H1 (cell line): ENCODE data around the gene MGMT. TPM values are rescaled to one million over a fixed set of nuclear protein-coding genes. Genes with fewer than 3 reads are reported as not detected.

Experiments used
- CTCF ChIA-PET: fragments of 300-600 bp; sonication (Branson Sonifier 250); formaldehyde crosslinking; loops from one replicate; lab custom pipeline; 2021; ENCODE audit not compliant: partially characterized antibody; lab: Charles Lee
- POLR2A ChIA-PET: fragments of 300-600 bp; sonication (Branson Sonifier 250); formaldehyde crosslinking; loops from one replicate; lab custom pipeline; 2021; ENCODE audit warnings: inconsistent platforms; ENCODE audit not compliant: partially characterized antibody; lab: Charles Lee
- DNase-seq, 2 experiments: peaks; one replicate each; pipeline versions ENCODE4 v3.0.0 to v3.0.0-alpha.2; 2010 to 2022; ENCODE audit warnings: low spot score in 2 of 2, low read depth in 1 of 2, mixed read lengths in 1 of 2
- FAIRE-seq: peaks from 2 replicates; lab custom pipeline; 2011; peaks lifted over from hg19 to GRCh38; lab: Jason Lieb, UNC
- H2AFZ ChIP-seq: 2 replicates; pipeline ENCODE4 v1.8.1; 2012; ENCODE audit warnings: low read length, inconsistent platforms
- H2AK5ac ChIP-seq: 2 replicates; pipeline ENCODE4 v1.6.1; 2013; ENCODE audit warnings: low read depth, low read length
- H2BK120ac ChIP-seq: replicated peaks from 2 replicates; pipeline ENCODE3; 2013; ENCODE audit warnings: low read depth, low read length, inconsistent platforms
- H2BK12ac ChIP-seq: 2 replicates; pipeline ENCODE4 v1.6.1; 2013; ENCODE audit warnings: low read depth, low read length
- H2BK15ac ChIP-seq: 2 replicates; pipeline ENCODE4 v1.6.1; 2013; ENCODE audit warnings: low read length
- H2BK20ac ChIP-seq: 2 replicates; pipeline ENCODE4 v1.6.1; 2013; ENCODE audit warnings: low read length
- H2BK5ac ChIP-seq: 2 replicates; pipeline ENCODE4 v1.6.1; 2013; ENCODE audit warnings: low read depth, low read length
- H3K14ac ChIP-seq: 2 replicates; pipeline ENCODE4 v1.6.1; 2013; ENCODE audit warnings: inconsistent platforms; ENCODE audit not compliant: insufficient read length
- H3K18ac ChIP-seq: 2 replicates; pipeline ENCODE4 v1.6.1; 2013; ENCODE audit warnings: low read length; ENCODE audit errors: extremely low read depth
- H3K23ac ChIP-seq: 2 replicates; pipeline ENCODE4 v1.6.1; 2013; ENCODE audit warnings: inconsistent platforms; ENCODE audit not compliant: insufficient read length
- H3K23me2 ChIP-seq: 2 replicates; pipeline ENCODE4 v1.6.1; 2013; ENCODE audit warnings: low read depth, low read length
- H3K27ac ChIP-seq: 2 replicates; pipeline ENCODE4 v1.6.1; 2011; ENCODE audit warnings: low read depth, low read length, inconsistent platforms
- H3K27me3 ChIP-seq, 4 experiments: replicated peaks in 1 of 4; 1 replicate in 1 of 4; 2 replicates in 3 of 4; pipeline versions ENCODE4 v1.6.1 to v1.8.1; 2011 to 2013; ENCODE audit warnings: low read length in 3 of 4, mild to moderate bottlenecking in 3 of 4, inconsistent platforms in 2 of 4, mixed read lengths in 2 of 4, moderate library complexity in 1 of 4; ENCODE audit not compliant: control insufficient read depth in 3 of 4, insufficient read depth in 3 of 4; ENCODE audit errors: extremely low read depth in 1 of 4
- H3K36me3 ChIP-seq, 4 experiments: 2 replicates each; pipeline versions ENCODE4 v1.6.1 to v1.8.1; 2011 to 2013; ENCODE audit warnings: mild to moderate bottlenecking in 4 of 4, low read length in 3 of 4, moderate library complexity in 2 of 4, control low read depth in 1 of 4, inconsistent platforms in 1 of 4; ENCODE audit not compliant: insufficient read depth in 4 of 4, control insufficient read depth in 2 of 4
- H3K4ac ChIP-seq: replicated peaks from 2 replicates; pipeline ENCODE3; 2013; ENCODE audit warnings: low read length, low read depth, mixed read lengths, inconsistent platforms; ENCODE audit not compliant: insufficient read length
- H3K4me1 ChIP-seq, 4 experiments: replicated peaks in 1 of 4; 1 replicate in 1 of 4; 2 replicates in 3 of 4; pipeline versions ENCODE4 v1.6.1 to v1.8.1; 2011 to 2013; ENCODE audit warnings: low read length in 3 of 4, inconsistent platforms in 2 of 4, mixed read lengths in 1 of 4; ENCODE audit not compliant: insufficient read depth in 4 of 4, control insufficient read depth in 3 of 4
- H3K4me2 ChIP-seq, 2 experiments: 2 replicates each; pipeline versions ENCODE4 v1.6.1 to v1.8.1; 2011 to 2013; ENCODE audit warnings: low read depth in 2 of 2, low read length in 2 of 2, control low read depth in 1 of 2, inconsistent platforms in 1 of 2, mild to moderate bottlenecking in 1 of 2; ENCODE audit not compliant: insufficient read depth in 1 of 2
- H3K4me3 ChIP-seq, 4 experiments: fragments of 200-600, 300-600 bp in 1 of 4; sonication (generic), shearing (Covaris generic), sonication (Bioruptor Twin) in 1 of 4; 2 replicates each; pipeline versions ENCODE4 v1.5.1 to v1.8.1; 2011 to 2016; ENCODE audit warnings: low read length in 4 of 4, low read depth in 3 of 4, control low read depth in 2 of 4, inconsistent platforms in 2 of 4, mild to moderate bottlenecking in 2 of 4, mixed read lengths in 1 of 4, moderate library complexity in 1 of 4; ENCODE audit not compliant: insufficient read depth in 2 of 4; ENCODE audit errors: extremely low read depth in 1 of 4
- H3K56ac ChIP-seq: replicated peaks from 2 replicates; pipeline ENCODE3; 2013; ENCODE audit warnings: low read depth, mild to moderate bottlenecking, mixed read lengths, low read length, inconsistent platforms; ENCODE audit not compliant: insufficient read length
- H3K79me1 ChIP-seq: 2 replicates; pipeline ENCODE4 v1.6.1; 2013; ENCODE audit warnings: low read depth, low read length, control low read depth
- H3K79me2 ChIP-seq, 2 experiments: 2 replicates each; pipeline versions ENCODE4 v1.6.1 to v1.8.1; 2012 to 2013; ENCODE audit warnings: low read length in 2 of 2, mild to moderate bottlenecking in 2 of 2, inconsistent platforms in 1 of 2; ENCODE audit not compliant: insufficient read depth in 2 of 2, control insufficient read depth in 1 of 2
- H3K9ac ChIP-seq, 4 experiments: replicated peaks in 1 of 4; 1 replicate in 1 of 4; 2 replicates in 3 of 4; pipeline versions ENCODE4 v1.6.1 to v1.8.1; 2011 to 2013; ENCODE audit warnings: low read depth in 3 of 4, low read length in 3 of 4, control low read depth in 2 of 4, mild to moderate bottlenecking in 2 of 4, moderate library complexity in 2 of 4, inconsistent platforms in 1 of 4; ENCODE audit errors: extremely low read depth in 1 of 4
- H3K9me3 ChIP-seq, 2 experiments: 2 replicates each; pipeline versions ENCODE4 v1.6.1 to v1.8.1; 2012 to 2013; ENCODE audit warnings: mild to moderate bottlenecking in 2 of 2, moderate library complexity in 2 of 2, control low read depth in 1 of 2, inconsistent platforms in 1 of 2, low read depth in 1 of 2, low read length in 1 of 2, mixed read lengths in 1 of 2; ENCODE audit not compliant: insufficient read depth in 2 of 2
- H4K20me1 ChIP-seq, 2 experiments: replicated peaks in 1 of 2; 2 replicates each; pipeline versions ENCODE3 to v1.8.1; 2011 to 2013; ENCODE audit warnings: inconsistent platforms in 2 of 2, low read length in 2 of 2, mild to moderate bottlenecking in 1 of 2; ENCODE audit not compliant: insufficient read depth in 2 of 2, control insufficient read depth in 1 of 2
- H4K5ac ChIP-seq: 2 replicates; pipeline ENCODE4 v1.6.1; 2013; ENCODE audit warnings: low read length, low read depth, mixed read lengths, inconsistent platforms; ENCODE audit not compliant: insufficient read length
- H4K8ac ChIP-seq: 2 replicates; pipeline ENCODE4 v1.8.0; 2013; ENCODE audit warnings: mild to moderate bottlenecking, moderate library complexity, low read length, inconsistent platforms; ENCODE audit not compliant: insufficient read depth; ENCODE audit errors: extremely low read depth
- H4K91ac ChIP-seq: replicated peaks from 2 replicates; pipeline ENCODE3; 2013; ENCODE audit warnings: low read length, mixed read lengths, inconsistent platforms; ENCODE audit not compliant: insufficient read length
- ASH2L ChIP-seq: fragments of 200-600, 300-600 bp; sonication (generic); IDR thresholded peaks from one replicate; pipeline ENCODE4 v1.7.1; 2017; ENCODE audit warnings: low read length
- HDAC2 ChIP-seq, 2 experiments: fragments of 300-600 bp in 1 of 2; sonication (generic) in 1 of 2; IDR thresholded peaks; 2 replicates each; pipeline ENCODE4 v1.6.1; 2011 to 2012; ENCODE audit warnings: low read depth in 2 of 2, low read length in 2 of 2, mild to moderate bottlenecking in 2 of 2, moderate library complexity in 2 of 2, borderline replicate concordance in 1 of 2, inconsistent platforms in 1 of 2
- JUN ChIP-seq: IDR thresholded peaks from 2 replicates; pipeline ENCODE4 v1.6.1; 2011; ENCODE audit warnings: low read depth, mild to moderate bottlenecking, improper control_type of control experiment, low read length
- KDM5A ChIP-seq: fragments of 200-600 bp; IDR thresholded peaks from 2 replicates; pipeline ENCODE4 v1.7.1; 2012; ENCODE audit warnings: mild to moderate bottlenecking, low read length, inconsistent platforms, mixed read lengths
- NRF1 ChIP-seq: IDR thresholded peaks from 2 replicates; pipeline ENCODE4 v1.6.1; 2011; ENCODE audit warnings: mild to moderate bottlenecking, low read depth, low read length, improper control_type of control experiment
- POU5F1 ChIP-seq: IDR thresholded peaks from 2 replicates; pipeline ENCODE4 v1.6.1; 2011; ENCODE audit warnings: low read depth, mild to moderate bottlenecking, low read length, moderate library complexity
- SAP30 ChIP-seq: fragments of 300-600 bp; sonication (generic); IDR thresholded peaks from 2 replicates; pipeline ENCODE4 v1.7.1; 2012; ENCODE audit warnings: low read length, moderate library complexity, mild to moderate bottlenecking, inconsistent platforms; ENCODE audit not compliant: insufficient read depth, insufficient replicate concordance
- SIRT6 ChIP-seq: IDR thresholded peaks from one replicate; pipeline ENCODE4 v1.7.1; 2012; ENCODE audit warnings: low read length, inconsistent platforms
- ZNF274 ChIP-seq: IDR thresholded peaks from 2 replicates; pipeline ENCODE4 v1.7.0; 2012; ENCODE audit warnings: low read length, borderline replicate concordance; ENCODE audit errors: extremely low read depth
- WGBS, 2 experiments: shearing (Covaris generic) in 1 of 2; methylation state at CpG; one replicate each; pipeline versions ENCODE4 v1.1.6 to v1.1.7; 2013 to 2015; ENCODE audit warnings: low lambda C conversion rate in 2 of 2, mixed read lengths in 2 of 2, inconsistent platforms in 1 of 2, low coverage in 1 of 2, missing lambda C conversion rate in 1 of 2; ENCODE audit not compliant: insufficient replicate concordance in 2 of 2, insufficient coverage in 1 of 2, insufficient read length in 1 of 2; ENCODE audit errors: extremely low coverage in 1 of 2, missing lambda C conversion rate in 1 of 2; 5-methylcytosine and 5-hydroxymethylcytosine counted together
- polyA plus RNA-seq, 7 experiments: library from polyadenylated mRNA; depleted of rRNA in 3 of 7; stranded (reverse) in 5 of 7; unstranded in 2 of 7; fragments of >200 nt in 5 of 7; fragments of 200-250 nt in 2 of 7; gene quantifications; 1 replicate in 5 of 7; 2 replicates in 1 of 7; 4 replicates in 1 of 7; pipeline versions ENCODE4 v1.2.1 to v1.2.3, GENCODE V29; 2011 to 2013; ENCODE audit warnings: missing spikeins in 2 of 7, mixed read lengths in 2 of 7
- total RNA-seq: library from RNA; stranded (reverse); fragmentation: NEBNext Ultra II Directional; extraction: Animal tissue kit (Norgen Biotek cat#: 25700); gene quantifications from 2 replicates; pipeline ENCODE4 v1.2.1, GENCODE V29; 2021
- TF ChIP-seq, protein P1 (sequence below), 3 experiments: IDR thresholded peaks; 1 replicate in 2 of 3; 2 replicates in 1 of 3; pipeline versions ENCODE4 v1.5.1 to v1.6.1; 2011; ENCODE audit warnings: low read length in 3 of 3, mild to moderate bottlenecking in 3 of 3, inconsistent platforms in 2 of 3, low read depth in 1 of 3, moderate library complexity in 1 of 3; ENCODE audit not compliant: insufficient read depth in 1 of 3; ENCODE audit errors: control extremely low read depth in 1 of 3

MGMT gene
- total and polyA plus RNA-seq, 2 of the 8 experiments (the other 6 are each of a cell fraction or from before 2014, with no cell fraction given), result 9.9 to 10.7 TPM

DNA sequence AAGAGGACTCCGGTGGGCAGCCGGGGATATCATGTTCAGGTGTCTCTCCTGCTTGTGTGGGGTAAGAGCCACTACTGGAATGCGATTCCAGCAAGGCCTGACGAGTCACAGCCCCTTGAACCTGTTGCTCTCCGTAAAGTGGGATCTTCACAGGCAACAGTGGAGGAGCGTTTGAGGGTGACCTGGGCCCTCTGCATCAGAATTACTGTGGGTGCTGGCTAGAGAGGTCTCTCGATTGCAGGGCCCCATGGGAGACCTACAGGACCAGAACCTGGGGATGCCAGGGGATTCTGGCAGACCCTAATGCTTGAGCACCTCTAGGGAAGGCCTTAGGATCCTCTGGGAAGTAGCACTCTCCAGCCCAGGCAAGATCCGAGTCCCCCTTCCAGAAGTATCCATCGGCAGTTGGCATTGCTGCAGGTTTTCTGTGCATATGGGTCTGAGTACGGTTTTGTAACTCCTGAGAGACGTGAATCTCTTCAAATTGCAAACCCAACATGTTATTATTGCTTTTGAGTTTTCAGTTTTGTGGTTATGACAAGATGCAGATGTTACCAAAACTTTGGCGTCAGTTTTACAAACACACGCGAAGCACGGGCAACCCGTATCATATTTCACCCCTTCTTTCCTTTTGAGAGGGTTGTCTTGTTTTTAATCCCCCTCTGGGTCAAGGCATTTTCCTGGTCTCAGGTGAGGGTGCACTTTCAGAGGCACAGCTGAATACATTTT, 4.6 kb downstream of the MGMT start:
- no peak overlapping the region for H2BK5ac ChIP-seq
- H3K23ac ChIP-seq, result no peak overlapping the region
- no peak overlapping the region for H2AK5ac ChIP-seq
- no peaks in the 10 kb centered on the region for H3K79me2 ChIP-seq
- 0 out of 7 replicates have a peak, but pooled peaks cover 0 to 3% (median 0%) of the 10 kb centered on the region in 4 experiments for H3K27me3 ChIP-seq
- no peak overlapping the region for H2BK20ac ChIP-seq
- H3K4me3 ChIP-seq, result no peak overlapping the region
- no peak for DNase-seq
- H3K79me1 ChIP-seq, result no peaks in the 10 kb centered on the region; the same call in 1 of the 2 replicates
- no peaks in the 10 kb centered on the region; the same call in 1 of the 2 replicates for H3K23me2 ChIP-seq
- peaks cover 0 to 3% (median 0%) of the 10 kb centered on the region in 4 experiments; a peak in 4 of 7 replicates for H3K4me1 ChIP-seq
- H3K9ac ChIP-seq, result no peak overlapping the region
- H3K56ac ChIP-seq, result no peak overlapping the region
- H2AFZ ChIP-seq, result no peak overlapping the region
- no peak overlapping the region for H3K4ac ChIP-seq
- H2BK15ac ChIP-seq, result no peak overlapping the region
- ChIA-PET POLR2A (no interaction called here), CTCF (interaction anchor here (1.0 kb wide), 1 partner anchor 44 kb away, joined by 3 read pairs; no protein-coding TSS in a partner anchor)
- H3K4me2 ChIP-seq, result no peak overlapping the region
- H4K91ac ChIP-seq, result no peak overlapping the region
- H4K5ac ChIP-seq, result no peak overlapping the region
- H3K14ac ChIP-seq, result no peak overlapping the region
- no peaks in the 10 kb centered on the region; a peak in 1 of 4 replicates for H3K9me3 ChIP-seq
- no peak overlapping the region; the same call in 1 of the 2 replicates for H4K8ac ChIP-seq
- no peaks in the 10 kb centered on the region for H3K36me3 ChIP-seq
- no peak overlapping the region for H2BK120ac ChIP-seq
- WGBS, 2 experiments, result 93% methylated on average over 16 of the region's 16 CpGs; no CpG with 5 or more reads in 1 of the 2 experiments
- no peak overlapping the region for H3K27ac ChIP-seq
- no peak overlapping the region for H3K18ac ChIP-seq
- no peaks in the 10 kb centered on the region for H4K20me1 ChIP-seq
- no peak overlapping the region for H2BK12ac ChIP-seq
- no peak for FAIRE-seq
- no peak for TF ChIP-seq NRF1
- TF ChIP-seq JUN, result no peak
- TF ChIP-seq, protein P1, sequence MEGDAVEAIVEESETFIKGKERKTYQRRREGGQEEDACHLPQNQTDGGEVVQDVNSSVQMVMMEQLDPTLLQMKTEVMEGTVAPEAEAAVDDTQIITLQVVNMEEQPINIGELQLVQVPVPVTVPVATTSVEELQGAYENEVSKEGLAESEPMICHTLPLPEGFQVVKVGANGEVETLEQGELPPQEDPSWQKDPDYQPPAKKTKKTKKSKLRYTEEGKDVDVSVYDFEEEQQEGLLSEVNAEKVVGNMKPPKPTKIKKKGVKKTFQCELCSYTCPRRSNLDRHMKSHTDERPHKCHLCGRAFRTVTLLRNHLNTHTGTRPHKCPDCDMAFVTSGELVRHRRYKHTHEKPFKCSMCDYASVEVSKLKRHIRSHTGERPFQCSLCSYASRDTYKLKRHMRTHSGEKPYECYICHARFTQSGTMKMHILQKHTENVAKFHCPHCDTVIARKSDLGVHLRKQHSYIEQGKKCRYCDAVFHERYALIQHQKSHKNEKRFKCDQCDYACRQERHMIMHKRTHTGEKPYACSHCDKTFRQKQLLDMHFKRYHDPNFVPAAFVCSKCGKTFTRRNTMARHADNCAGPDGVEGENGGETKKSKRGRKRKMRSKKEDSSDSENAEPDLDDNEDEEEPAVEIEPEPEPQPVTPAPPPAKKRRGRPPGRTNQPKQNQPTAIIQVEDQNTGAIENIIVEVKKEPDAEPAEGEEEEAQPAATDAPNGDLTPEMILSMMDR (IDR thresholded peaks at IDR 0.05; ENCODE audit: control extremely low read depth in 1 of 3, insufficient read depth in 1 of 3, low read depth in 1 of 3, low read length in 3 of 3), result no peak
- no peak for TF ChIP-seq ASH2L
- no peak for TF ChIP-seq SAP30
- TF ChIP-seq SIRT6, result no peak
- no peak for TF ChIP-seq HDAC2 (IDR thresholded peaks at IDR 0.05; ENCODE audit: borderline replicate concordance in 1 of 2, low read depth in 2 of 2, low read length in 2 of 2)
- no peak for TF ChIP-seq POU5F1
- TF ChIP-seq KDM5A, result no peak
- no peak for TF ChIP-seq ZNF274
